ENCODE results near the gene EIF4G3. TPM values are rescaled to one million over a fixed set of nuclear protein-coding genes. Genes with fewer than 3 reads are reported as not detected.
"Not testable (repeated sequence)": the region's sequence is repeated elsewhere in the genome, so short reads cannot be mapped to it uniquely, and the experiment has no call there.

Gene EIF4G3
- total RNA-seq, 1 donor from 2014 or later, result 36.5 TPM

- DNase-seq, result no peak
These were observed 148.1 kb downstream of the EIF4G3 start for GRCh38 chr1:21028520-21029145.

DNA sequence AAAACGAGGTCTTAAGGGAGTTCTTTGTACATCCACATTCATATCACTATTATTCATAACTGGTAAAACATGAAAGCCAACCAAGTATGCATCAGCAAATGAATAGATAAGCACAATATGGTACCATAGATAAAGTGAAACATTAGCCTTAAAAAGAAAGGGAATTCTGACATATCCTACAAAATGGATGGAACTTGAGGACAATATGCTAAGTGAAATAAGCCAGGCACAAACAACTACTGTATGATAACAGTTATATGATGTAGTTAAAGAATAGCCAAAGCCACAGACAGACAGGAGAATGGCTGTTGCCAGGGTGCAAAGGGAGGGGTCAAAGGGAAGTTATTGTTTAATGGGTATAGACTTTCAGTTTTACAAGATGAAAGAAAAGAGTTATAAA, 148.9 kb downstream of the EIF4G3 start:
- no peak for DNase-seq

DNA sequence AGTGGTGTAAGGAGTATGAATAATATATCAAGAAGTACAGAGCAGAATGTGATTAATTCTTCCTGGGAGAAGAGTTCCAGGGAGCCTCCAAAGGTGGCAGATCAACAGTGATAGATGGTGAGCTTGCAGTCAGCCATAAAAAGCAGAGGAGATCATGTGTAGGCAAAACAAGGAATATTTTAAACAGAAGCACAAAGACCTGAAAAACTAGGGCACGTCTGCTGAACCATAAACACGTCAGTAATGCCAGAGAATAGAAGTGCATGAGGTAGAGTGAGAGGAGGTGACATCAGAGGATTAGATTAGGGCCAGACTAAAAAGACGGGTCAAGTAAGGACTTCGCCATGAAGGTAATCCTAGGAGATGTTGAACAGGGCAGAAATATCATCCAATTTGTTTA, 151.8 kb downstream of the EIF4G3 start:
- no peak for DNase-seq

GRCh38 chr1:21024136-21024896, 152.4 kb downstream of the EIF4G3 start:
- not testable (repeated sequence) for DNase-seq

DNA sequence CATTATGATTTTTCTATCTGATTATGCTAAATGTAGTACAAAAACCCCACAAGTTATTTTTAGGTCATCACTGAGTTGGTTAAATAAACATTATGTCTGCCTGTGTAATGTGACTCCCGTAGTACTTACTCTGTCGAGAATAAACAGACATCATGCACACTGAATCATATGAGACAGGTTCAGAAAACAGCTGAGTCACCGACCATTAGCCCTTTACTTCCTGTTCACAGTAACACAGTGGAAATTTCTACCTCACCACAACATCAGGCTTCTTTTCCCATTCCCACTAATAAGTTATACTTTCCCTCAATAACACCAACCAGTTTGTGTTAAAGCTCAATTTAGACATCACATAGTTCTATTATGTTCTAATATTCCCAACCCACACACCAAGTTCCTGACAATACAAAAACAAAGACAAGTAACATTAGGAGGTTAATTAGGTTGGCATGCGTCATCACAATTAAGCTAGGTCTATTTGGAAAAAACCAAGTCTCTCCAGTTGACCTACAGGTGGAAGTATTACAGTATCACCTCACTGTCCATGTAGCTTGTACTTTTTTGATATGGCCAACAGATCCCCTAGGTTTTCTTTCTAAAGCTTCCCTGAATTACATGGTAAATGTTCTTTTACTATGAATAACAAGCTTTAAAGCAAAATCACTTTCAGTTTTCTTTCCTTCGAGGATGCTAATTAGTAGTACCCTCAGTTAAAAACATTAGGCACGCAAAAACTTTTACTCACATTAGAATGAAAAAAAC, 154.2 kb downstream of the EIF4G3 start:
- DNase-seq, result peak; percentile 85

- no peak for DNase-seq
These were observed 155.4 kb downstream of the EIF4G3 start for GRCh38 chr1:21021311-21021710.

- no peak for DNase-seq
These were observed 156.5 kb downstream of the EIF4G3 start for GRCh38 chr1:21020151-21020550.

GRCh38 chr1:21018673-21019072, 158.0 kb downstream of the EIF4G3 start:
- DNase-seq, result no peak

- no peak for DNase-seq
These were observed 163.2 kb downstream of the EIF4G3 start for GRCh38 chr1:21013510-21013909.

DNA sequence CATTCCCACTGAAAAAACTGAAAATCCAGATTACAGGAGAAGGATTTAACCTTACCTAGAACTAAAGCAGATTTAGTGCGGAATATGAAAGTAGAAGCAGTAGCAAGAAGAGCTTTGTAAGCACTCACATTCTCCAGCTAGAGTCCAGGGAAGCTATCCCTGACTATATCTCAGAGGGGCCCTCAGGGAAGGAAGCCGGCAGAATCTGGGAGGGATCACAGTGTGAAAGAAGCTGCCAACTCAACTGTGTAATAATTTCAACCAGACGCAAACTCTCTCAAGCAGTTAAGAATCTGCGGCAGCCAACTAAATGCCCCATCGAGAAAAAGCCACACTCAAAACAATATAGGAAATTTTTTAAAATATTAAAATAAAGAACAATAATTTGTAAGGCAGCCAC, 163.8 kb downstream of the EIF4G3 start:
- DNase-seq, result peak; percentile 61

- DNase-seq, result no peak
These were observed 168.8 kb downstream of the EIF4G3 start for GRCh38 chr1:21007876-21008275.

GRCh38 chr1:21005466-21006239, 171.0 kb downstream of the EIF4G3 start:
- DNase-seq, result no peak

DNA sequence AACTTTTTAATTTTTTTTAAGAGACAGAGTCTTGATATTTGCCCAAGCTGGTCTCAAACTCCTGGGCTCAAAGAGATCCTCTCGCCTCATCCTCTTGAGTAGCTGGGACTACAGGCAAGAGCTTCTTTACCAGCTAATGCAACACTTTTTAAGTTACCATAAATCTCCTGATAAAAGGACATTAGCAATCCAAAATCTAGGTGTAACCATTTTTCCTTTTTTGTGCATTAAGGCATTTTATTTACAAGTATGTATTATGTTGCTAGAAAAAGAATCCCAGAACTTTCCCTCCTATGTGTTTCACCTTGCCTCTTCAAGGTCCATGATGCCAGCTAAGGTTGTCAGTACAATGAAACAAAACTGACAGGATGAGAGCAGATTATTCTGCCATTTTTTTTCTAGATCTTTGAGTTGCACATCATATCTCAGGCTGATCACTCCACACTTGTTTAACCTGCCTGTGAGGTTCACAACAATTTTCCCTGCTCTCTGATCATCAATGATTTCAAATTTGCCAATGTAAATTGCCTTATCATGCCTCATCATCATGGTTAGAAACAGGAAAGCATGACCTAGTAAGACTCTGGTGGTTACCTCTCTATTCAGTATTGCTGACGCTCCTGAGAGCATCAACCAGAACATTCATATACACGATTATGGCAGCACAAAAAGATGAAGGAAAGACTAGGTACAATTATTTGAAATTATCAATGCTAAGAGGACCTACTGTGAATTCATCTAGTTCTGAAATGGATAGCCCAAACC, 173.2 kb downstream of the EIF4G3 start:
- DNase-seq, result no peak

DNA sequence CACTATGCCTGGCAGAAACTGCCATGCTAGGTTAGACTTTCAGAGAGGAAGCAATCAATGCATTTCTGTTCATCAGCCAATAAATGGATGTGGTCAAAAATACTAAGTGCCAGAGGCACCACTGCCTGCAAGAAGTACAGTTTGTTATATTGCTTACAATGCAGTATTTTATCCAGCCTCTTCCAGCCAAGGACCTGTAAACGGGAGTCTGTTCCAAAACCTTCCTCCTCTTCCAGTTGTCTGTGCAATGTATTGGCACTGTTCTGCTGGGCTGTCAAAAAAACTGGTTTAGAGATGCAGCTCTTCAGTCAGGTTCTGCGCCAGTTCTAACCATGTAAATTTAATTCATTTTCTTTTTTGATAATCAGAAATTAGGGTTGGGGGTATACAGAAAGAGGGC, 175.7 kb downstream of the EIF4G3 start:
- DNase-seq, result peak; percentile 22

DNA sequence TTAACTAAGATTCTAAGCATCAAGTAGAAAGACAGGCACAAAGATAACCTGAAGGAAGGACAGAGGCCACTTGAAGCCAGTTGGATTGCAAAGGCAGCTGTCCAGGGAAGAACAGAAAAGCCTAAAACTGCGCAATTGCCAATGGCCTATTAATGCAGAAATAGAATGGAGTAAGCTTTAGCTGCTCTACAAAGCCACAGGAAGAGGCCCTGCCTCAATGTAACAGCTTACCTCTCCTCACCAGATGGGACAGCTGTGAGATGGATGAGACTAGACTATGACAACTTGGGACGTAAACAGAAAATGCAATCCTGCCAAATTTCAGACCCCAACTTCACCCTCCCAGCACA, 176.5 kb downstream of the EIF4G3 start:
- DNase-seq, result no peak

GRCh38 chr1:20999525-21000244, 177.0 kb downstream of the EIF4G3 start:
- DNase-seq, result no peak

DNA sequence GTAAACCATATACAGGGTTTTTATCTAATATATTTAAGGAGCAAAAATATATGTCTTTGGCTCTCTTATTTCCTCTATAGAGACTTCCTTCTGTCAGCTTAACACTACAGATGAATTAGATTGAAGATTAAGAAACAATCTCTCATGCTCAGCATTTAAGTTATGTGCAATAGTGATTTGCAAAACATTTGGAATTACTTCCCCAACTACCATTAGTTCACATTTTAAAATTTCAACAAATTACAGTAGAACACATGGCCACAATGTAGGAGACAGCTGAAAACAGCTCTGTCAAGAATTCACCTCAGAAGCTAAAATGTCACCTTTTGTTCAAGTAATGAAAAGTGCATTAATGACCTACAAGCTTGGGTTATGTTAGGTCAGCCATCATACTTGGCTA, 177.9 kb downstream of the EIF4G3 start:
- no peak for DNase-seq

- no peak for DNase-seq
These were observed 179.0 kb downstream of the EIF4G3 start for GRCh38 chr1:20997602-20998224.

GRCh38 chr1:20996554-20996953, 180.1 kb downstream of the EIF4G3 start:
- DNase-seq, result no peak

- DNase-seq, result no peak
These were observed 182.8 kb downstream of the EIF4G3 start for GRCh38 chr1:20993716-20994575.
